ENCODE measurements around the gene CLEC5A.

CLEC5A gene

GRCh38 chr7:141949021-141949420, 2.2 kb upstream of the CLEC5A start:
- Histone ChIP-seq H2AFZ (ENCODE audit: low read depth) (no peak overlapping the region), H3K36me3 (ENCODE audit: insufficient read depth) (no peaks in the 10 kb centered on the region), H3K4me1 (ENCODE audit: low read depth, poor library complexity, severe bottlenecking) (no peaks in the 10 kb centered on the region), H3K27me3 (ENCODE audit: insufficient read depth, low read depth) (no peaks in the 10 kb centered on the region), H3K4me3 (IDR thresholded peaks at IDR 0.05; ENCODE audit: insufficient read depth, low read depth, low read length) (no peak overlapping the region), H3K4me2 (no peak overlapping the region), H3K9ac (no peak overlapping the region), H3K27ac (no peak overlapping the region), H4K20me1 (ENCODE audit: insufficient read depth) (no peaks in the 10 kb centered on the region), H3K79me2 (ENCODE audit: insufficient read depth, low read depth) (no peaks in the 10 kb centered on the region)
- no peak for TF ChIP-seq CTCF (conservative IDR thresholded peaks at IDR 0.05; ENCODE audit: low read depth, low read length)

DNA sequence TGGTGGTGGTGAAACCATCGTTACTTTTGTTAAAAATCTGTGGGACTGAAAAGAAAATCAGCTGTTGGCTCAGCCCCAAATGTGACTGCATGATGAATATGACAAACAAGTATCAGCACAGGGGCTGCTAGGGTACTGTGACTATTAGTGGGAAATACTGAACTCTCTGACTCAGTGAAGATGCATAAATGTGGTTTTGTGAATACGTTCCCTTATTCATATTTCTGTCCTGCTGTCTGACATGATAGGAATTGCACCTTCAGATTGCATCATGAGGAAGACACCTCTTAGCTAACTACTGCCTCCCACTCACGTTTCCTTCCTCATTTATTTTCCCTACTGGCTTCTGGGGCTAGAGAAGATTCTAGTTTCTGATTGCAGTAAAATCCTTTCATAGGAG, 1.4 kb downstream of the CLEC5A start:
- Histone ChIP-seq H3K27me3 (ENCODE audit: insufficient read depth, low read depth) (no peaks in the 10 kb centered on the region), H3K4me3 (IDR thresholded peaks at IDR 0.05; ENCODE audit: insufficient read depth, low read depth, low read length) (no peak overlapping the region), H3K4me2 (no peak overlapping the region), H2AFZ (ENCODE audit: low read depth) (no peak overlapping the region), H4K20me1 (ENCODE audit: insufficient read depth) (no peaks in the 10 kb centered on the region), H3K4me1 (ENCODE audit: low read depth, poor library complexity, severe bottlenecking) (no peaks in the 10 kb centered on the region), H3K9ac (no peak overlapping the region), H3K36me3 (ENCODE audit: insufficient read depth) (no peaks in the 10 kb centered on the region), H3K27ac (no peak overlapping the region), H3K79me2 (ENCODE audit: insufficient read depth, low read depth) (no peaks in the 10 kb centered on the region)
- no peak for TF ChIP-seq CTCF (conservative IDR thresholded peaks at IDR 0.05; ENCODE audit: low read depth, low read length)

GRCh38 chr7:141944811-141945210, 2.0 kb downstream of the CLEC5A start:
- H3K36me3 ChIP-seq (ENCODE audit: insufficient read depth), result no peaks in the 10 kb centered on the region
- no peak for TF ChIP-seq CTCF (conservative IDR thresholded peaks at IDR 0.05; ENCODE audit: low read depth, low read length)
- no peaks in the 10 kb centered on the region for H4K20me1 ChIP-seq (ENCODE audit: insufficient read depth)
- H2AFZ ChIP-seq (ENCODE audit: low read depth), result no peak overlapping the region
- H3K4me1 ChIP-seq (ENCODE audit: low read depth, poor library complexity, severe bottlenecking), result no peaks in the 10 kb centered on the region
- H3K79me2 ChIP-seq (ENCODE audit: insufficient read depth, low read depth), result no peaks in the 10 kb centered on the region
- no peak overlapping the region for H3K9ac ChIP-seq
- H3K4me3 ChIP-seq (IDR thresholded peaks at IDR 0.05; ENCODE audit: insufficient read depth, low read depth, low read length), result no peak overlapping the region
- no peak overlapping the region for H3K4me2 ChIP-seq
- no peaks in the 10 kb centered on the region for H3K27me3 ChIP-seq (ENCODE audit: insufficient read depth, low read depth)
- no peak overlapping the region for H3K27ac ChIP-seq

- Histone ChIP-seq H3K79me2 (ENCODE audit: insufficient read depth, low read depth) (no peaks in the 10 kb centered on the region), H3K4me1 (ENCODE audit: low read depth, poor library complexity, severe bottlenecking) (no peaks in the 10 kb centered on the region), H3K27me3 (ENCODE audit: insufficient read depth, low read depth) (no peaks in the 10 kb centered on the region), H3K36me3 (ENCODE audit: insufficient read depth) (no peaks in the 10 kb centered on the region), H3K4me3 (IDR thresholded peaks at IDR 0.05; ENCODE audit: insufficient read depth, low read depth, low read length) (no peak overlapping the region), H2AFZ (ENCODE audit: low read depth) (no peak overlapping the region), H4K20me1 (ENCODE audit: insufficient read depth) (no peaks in the 10 kb centered on the region), H3K9ac (no peak overlapping the region), H3K4me2 (no peak overlapping the region), H3K27ac (no peak overlapping the region)
- TF ChIP-seq CTCF (conservative IDR thresholded peaks at IDR 0.05; ENCODE audit: low read depth, low read length), result no peak
These were observed 2.9 kb downstream of the CLEC5A start for GRCh38 chr7:141943846-141944245.

- TF ChIP-seq CTCF (conservative IDR thresholded peaks at IDR 0.05; ENCODE audit: low read depth, low read length), result no peak
- Histone ChIP-seq H2AFZ (ENCODE audit: low read depth) (no peak overlapping the region), H3K9ac (no peak overlapping the region), H3K4me2 (no peak overlapping the region), H3K4me1 (ENCODE audit: low read depth, poor library complexity, severe bottlenecking) (no peaks in the 10 kb centered on the region), H3K27ac (no peak overlapping the region), H3K36me3 (ENCODE audit: insufficient read depth) (no peaks in the 10 kb centered on the region), H4K20me1 (ENCODE audit: insufficient read depth) (no peaks in the 10 kb centered on the region), H3K27me3 (ENCODE audit: insufficient read depth, low read depth) (no peaks in the 10 kb centered on the region), H3K79me2 (ENCODE audit: insufficient read depth, low read depth) (no peaks in the 10 kb centered on the region), H3K4me3 (IDR thresholded peaks at IDR 0.05; ENCODE audit: insufficient read depth, low read depth, low read length) (no peak overlapping the region)
These were observed 5.7 kb downstream of the CLEC5A start for GRCh38 chr7:141941075-141941474.
